HepG2 (cell line): ENCODE data around the gene PARM1.

Source experiments
- CTCF ChIP-seq: sonication (generic); formaldehyde crosslinking; IDR thresholded peaks from 2 replicates; pipeline ENCODE4 v1.5.0; 2020; ENCODE audit warnings: mild to moderate bottlenecking, missing genetic modification reagents, moderate library complexity
- FOXC1 ChIP-seq: sonication (generic); formaldehyde crosslinking; IDR thresholded peaks from 2 replicates; pipeline ENCODE4 v1.8.0; 2022; ENCODE audit warnings: mild to moderate bottlenecking, missing genetic modification reagents, borderline replicate concordance
- FOXK1 ChIP-seq: sonication (generic); formaldehyde crosslinking; IDR thresholded peaks from 2 replicates; pipeline ENCODE4 v1.4.0; 2020; ENCODE audit warnings: low read depth, missing genetic modification reagents, borderline replicate concordance
- GLI4 ChIP-seq: sonication (generic); formaldehyde crosslinking; IDR thresholded peaks from 2 replicates; pipeline ENCODE4 v1.5.1; 2020; ENCODE audit warnings: missing genetic modification reagents, mild to moderate bottlenecking, moderate library complexity, borderline replicate concordance
- MATR3 ChIP-seq: sonication (generic); formaldehyde crosslinking; IDR thresholded peaks from 2 replicates; pipeline ENCODE4 v1.4.0; 2020; ENCODE audit warnings: missing genetic modification reagents
- MTA3 ChIP-seq: sonication (generic); formaldehyde crosslinking; IDR thresholded peaks from 2 replicates; pipeline ENCODE4 v1.4.0; 2020; ENCODE audit warnings: missing genetic modification reagents
- MYC ChIP-seq: sonication (generic); formaldehyde crosslinking; IDR thresholded peaks from 2 replicates; pipeline ENCODE4 v1.9.0; 2021; ENCODE audit warnings: missing genetic modification reagents, borderline replicate concordance
- NR3C1 ChIP-seq: sonication (generic); formaldehyde crosslinking; IDR thresholded peaks from 2 replicates; pipeline ENCODE4 v1.4.0; 2020; ENCODE audit warnings: missing genetic modification reagents
- POLR2A ChIP-seq, 2 experiments: IDR thresholded peaks; 2 replicates each; pipeline ENCODE4 v1.6.1; 2011; ENCODE audit warnings: low read depth in 2 of 2, low read length in 2 of 2, mild to moderate bottlenecking in 1 of 2, moderate library complexity in 1 of 2; ENCODE audit not compliant: insufficient read depth in 1 of 2
- RELA ChIP-seq: sonication (generic); formaldehyde crosslinking; IDR thresholded peaks from 2 replicates; pipeline ENCODE4 v1.4.0; 2020; ENCODE audit warnings: missing genetic modification reagents
- SKI ChIP-seq: fragments of 450-650 bp; IDR thresholded peaks from one replicate; pipeline ENCODE4 v1.6.1; 2018; ENCODE audit warnings: mild to moderate bottlenecking; ENCODE audit not compliant: partially characterized antibody
- SMC3 ChIP-seq: IDR thresholded peaks from 2 replicates; pipeline ENCODE4 v1.6.1; 2011; ENCODE audit warnings: low read length, improper control_type of control experiment
- ZNF619 ChIP-seq: sonication (generic); formaldehyde crosslinking; IDR thresholded peaks from 2 replicates; pipeline ENCODE4 v1.4.0; 2020; ENCODE audit warnings: mild to moderate bottlenecking, missing genetic modification reagents

- no peak for TF ChIP-seq GLI4 (CRISPR knock-in tag)
- TF ChIP-seq CTCF (CRISPR knock-in tag): no peak
- no peak for TF ChIP-seq NR3C1
- no peak for TF ChIP-seq FOXC1 (CRISPR knock-in tag)
- TF ChIP-seq FOXK1: no peak
- no peak for TF ChIP-seq MYC (CRISPR knock-in tag)
- no peak for TF ChIP-seq SMC3
- no peak for TF ChIP-seq MATR3 (CRISPR knock-in tag)
- no peak for TF ChIP-seq MTA3 (CRISPR knock-in tag)
- no peak for TF ChIP-seq POLR2A (IDR thresholded peaks at IDR 0.05; ENCODE audit: insufficient read depth in 1 of 2, low read depth in 2 of 2, low read length in 2 of 2)
- no peak for TF ChIP-seq ZNF619
- no peak for TF ChIP-seq RELA
- TF ChIP-seq SKI: no peak
Observed at GRCh38 chr4:75057369-75057768, 124.5 kb downstream of the PARM1 start.
